ENCODE data around the gene RPS6KA5.
"Not testable (repeated sequence)": the region's sequence is repeated elsewhere in the genome, so short reads cannot be mapped to it uniquely, and the experiment has no call there.

The RPS6KA5 gene

GRCh38 chr14:90867501-90867900, 192.9 kb downstream of the RPS6KA5 start:
- no peak for DNase-seq (ENCODE audit: low spot score)

- no peak for DNase-seq (ENCODE audit: low spot score)
Measured at GRCh38 chr14:90866833-90867232, 193.6 kb downstream of the RPS6KA5 start.

- DNase-seq (ENCODE audit: low spot score): no peak
Measured at GRCh38 chr14:90864741-90865140, 195.7 kb downstream of the RPS6KA5 start.

- no peak for DNase-seq (ENCODE audit: low spot score)
Measured at GRCh38 chr14:90858511-90858910, 201.9 kb downstream of the RPS6KA5 start.

GRCh38 chr14:90857866-90858265, 202.6 kb downstream of the RPS6KA5 start:
- DNase-seq (ENCODE audit: low spot score): no peak

GRCh38 chr14:90856115-90856514, 204.3 kb downstream of the RPS6KA5 start:
- not testable (repeated sequence) for DNase-seq (ENCODE audit: low spot score)

- DNase-seq (ENCODE audit: low spot score): no peak
Measured at GRCh38 chr14:90853116-90853515, 207.3 kb downstream of the RPS6KA5 start.

- DNase-seq (ENCODE audit: low spot score): no peak
Measured at GRCh38 chr14:90851327-90852036, 209.0 kb downstream of the RPS6KA5 start.

- DNase-seq (ENCODE audit: low spot score): peak; percentile 89
Measured at GRCh38 chr14:90850487-90850886, 210.0 kb downstream of the RPS6KA5 start.

- DNase-seq (ENCODE audit: low spot score): no peak
Measured at GRCh38 chr14:90849787-90850444, 210.5 kb downstream of the RPS6KA5 start.

GRCh38 chr14:90848944-90849731, 211.3 kb downstream of the RPS6KA5 start:
- no peak for DNase-seq (ENCODE audit: low spot score)

GRCh38 chr14:90846511-90846910, 213.9 kb downstream of the RPS6KA5 start:
- peak; percentile 42 for DNase-seq (ENCODE audit: low spot score)

GRCh38 chr14:90844321-90844720, 216.1 kb downstream of the RPS6KA5 start:
- no peak for DNase-seq (ENCODE audit: low spot score)

GRCh38 chr14:90842726-90843125, 217.7 kb downstream of the RPS6KA5 start:
- no peak for DNase-seq (ENCODE audit: low spot score)

- not testable (repeated sequence) for DNase-seq (ENCODE audit: low spot score)
Measured at GRCh38 chr14:90840667-90841066, 219.8 kb downstream of the RPS6KA5 start.

GRCh38 chr14:90839889-90840266, 220.6 kb downstream of the RPS6KA5 start:
- no peak for DNase-seq (ENCODE audit: low spot score)

GRCh38 chr14:90839024-90839888, 221.2 kb downstream of the RPS6KA5 start:
- DNase-seq (ENCODE audit: low spot score): no peak

GRCh38 chr14:90838531-90838930, 221.9 kb downstream of the RPS6KA5 start:
- DNase-seq (ENCODE audit: low spot score): not testable (repeated sequence)

- no peak for DNase-seq (ENCODE audit: low spot score)
Measured at GRCh38 chr14:90837355-90837754, 223.1 kb downstream of the RPS6KA5 start.

- DNase-seq (ENCODE audit: low spot score): no peak
Measured at GRCh38 chr14:90836692-90837063, 223.8 kb downstream of the RPS6KA5 start.

- DNase-seq (ENCODE audit: low spot score): no peak
Measured at GRCh38 chr14:90831821-90832220, 228.6 kb downstream of the RPS6KA5 start.
